ENCODE results near the gene TMPRSS2.

The TMPRSS2 gene

DNA sequence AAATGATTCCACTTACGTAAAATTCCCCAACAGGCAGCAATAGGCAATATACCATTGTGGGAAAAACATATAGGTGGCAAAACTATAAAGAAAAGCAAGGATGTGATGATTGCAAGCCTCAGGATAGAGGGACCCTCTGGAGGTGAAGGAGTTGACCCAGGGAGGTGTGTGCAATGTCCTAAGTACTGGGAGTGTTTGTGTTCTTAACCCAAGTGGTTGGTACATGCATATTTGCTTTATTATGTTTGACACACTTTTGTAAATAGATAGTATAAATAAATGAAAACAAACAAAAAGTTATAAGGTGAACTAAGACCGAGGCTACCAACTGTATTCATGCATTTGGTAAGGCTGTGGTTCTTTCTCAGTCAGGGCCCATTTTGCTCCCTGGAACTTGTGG lies 74.4 kb downstream of the TMPRSS2 start:
- TF ChIP-seq ZFX (IDR thresholded peaks at IDR 0.05; ENCODE audit: borderline replicate concordance): no peak
- TF ChIP-seq, protein P1, sequence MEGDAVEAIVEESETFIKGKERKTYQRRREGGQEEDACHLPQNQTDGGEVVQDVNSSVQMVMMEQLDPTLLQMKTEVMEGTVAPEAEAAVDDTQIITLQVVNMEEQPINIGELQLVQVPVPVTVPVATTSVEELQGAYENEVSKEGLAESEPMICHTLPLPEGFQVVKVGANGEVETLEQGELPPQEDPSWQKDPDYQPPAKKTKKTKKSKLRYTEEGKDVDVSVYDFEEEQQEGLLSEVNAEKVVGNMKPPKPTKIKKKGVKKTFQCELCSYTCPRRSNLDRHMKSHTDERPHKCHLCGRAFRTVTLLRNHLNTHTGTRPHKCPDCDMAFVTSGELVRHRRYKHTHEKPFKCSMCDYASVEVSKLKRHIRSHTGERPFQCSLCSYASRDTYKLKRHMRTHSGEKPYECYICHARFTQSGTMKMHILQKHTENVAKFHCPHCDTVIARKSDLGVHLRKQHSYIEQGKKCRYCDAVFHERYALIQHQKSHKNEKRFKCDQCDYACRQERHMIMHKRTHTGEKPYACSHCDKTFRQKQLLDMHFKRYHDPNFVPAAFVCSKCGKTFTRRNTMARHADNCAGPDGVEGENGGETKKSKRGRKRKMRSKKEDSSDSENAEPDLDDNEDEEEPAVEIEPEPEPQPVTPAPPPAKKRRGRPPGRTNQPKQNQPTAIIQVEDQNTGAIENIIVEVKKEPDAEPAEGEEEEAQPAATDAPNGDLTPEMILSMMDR (IDR thresholded peaks at IDR 0.05): no peak

DNA sequence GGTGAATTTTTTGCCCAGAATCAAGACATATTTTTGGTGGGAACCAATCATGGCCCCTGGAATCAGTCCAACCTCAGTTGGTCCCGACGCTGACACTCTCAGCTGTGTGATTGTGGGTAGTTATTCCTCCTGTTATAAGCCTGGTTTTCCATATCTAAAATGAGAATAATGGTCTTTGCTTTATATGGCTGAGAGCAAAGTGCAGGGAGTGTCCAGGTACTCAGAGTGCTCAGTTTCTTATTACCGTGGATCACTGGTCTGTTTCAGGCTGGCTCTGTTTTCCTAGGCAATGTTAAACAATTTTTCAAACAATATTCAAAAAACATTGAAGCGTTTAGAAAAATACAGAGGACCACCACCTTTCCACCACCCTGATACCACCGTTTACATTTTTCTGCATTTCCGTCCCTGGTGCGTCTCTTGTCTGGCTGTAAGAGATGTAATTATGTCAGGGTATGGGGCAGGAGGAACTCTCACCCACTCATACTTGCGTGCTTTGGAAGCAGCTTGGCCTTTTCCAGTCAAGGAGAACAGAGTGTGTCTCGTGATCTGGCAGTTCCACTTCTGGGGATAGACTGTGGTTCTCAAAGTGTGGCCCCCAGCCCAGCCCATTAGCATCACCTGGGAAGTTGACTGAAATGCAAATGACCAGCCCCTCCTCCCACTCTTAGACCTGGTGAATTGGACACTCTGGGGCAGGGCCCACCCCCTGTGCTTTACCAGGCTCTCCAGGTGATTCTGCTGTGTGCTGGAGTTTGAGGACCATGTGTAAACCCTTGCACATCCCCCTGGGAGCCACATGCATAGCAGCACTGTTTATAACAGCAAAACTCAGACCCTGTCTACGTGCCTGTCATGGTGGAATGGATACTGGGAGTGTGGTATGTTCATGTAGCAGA lies 75.1 kb downstream of the TMPRSS2 start:
- H3K27ac ChIP-seq: no peak overlapping the region
- TF ChIP-seq ZFX (IDR thresholded peaks at IDR 0.05; ENCODE audit: borderline replicate concordance): no peak
- TF ChIP-seq, protein P1 (IDR thresholded peaks at IDR 0.05): no peak

More for the DNA sequence above, 74.4 kb downstream of the TMPRSS2 start:
- no peak overlapping the region for H3K27ac ChIP-seq

DNA sequence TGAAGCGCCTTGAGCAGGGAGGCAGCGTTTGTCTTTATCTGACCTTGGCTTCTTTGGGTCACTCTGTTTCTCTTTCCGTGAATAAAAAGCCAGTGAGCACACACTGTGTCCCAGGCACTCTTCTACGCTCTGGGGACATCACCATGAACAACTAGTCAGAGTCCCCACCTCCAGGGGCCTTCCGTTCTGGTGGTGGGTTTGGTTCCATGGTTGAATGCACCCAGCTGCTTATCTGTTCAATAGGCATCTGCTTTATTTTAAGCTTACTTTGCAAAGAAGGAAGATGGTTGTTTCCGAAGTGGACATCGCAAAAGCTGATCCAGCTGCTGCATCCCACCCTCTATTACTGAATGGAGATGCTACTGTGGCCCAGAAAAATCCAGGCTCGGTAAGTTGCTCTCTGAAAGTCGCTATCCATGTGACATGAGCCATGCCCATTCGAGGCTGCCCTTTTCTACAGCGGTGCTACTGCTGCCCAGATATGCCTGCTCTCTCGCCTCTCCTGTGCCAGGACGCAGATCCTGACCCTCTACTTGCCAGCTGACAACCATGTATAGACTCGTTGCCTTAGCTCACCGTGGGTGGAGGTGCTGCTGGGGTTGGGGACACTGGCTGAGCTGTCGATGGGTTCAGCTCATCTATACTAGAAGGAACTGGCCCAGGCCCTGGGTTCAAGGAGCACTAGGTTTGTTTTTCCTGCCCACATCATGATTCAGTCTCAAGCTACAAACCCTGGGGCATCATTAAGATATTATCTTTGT lies 76.0 kb downstream of the TMPRSS2 start:
- H3K27ac ChIP-seq: no peak overlapping the region
- no peak for TF ChIP-seq ZFX (IDR thresholded peaks at IDR 0.05; ENCODE audit: borderline replicate concordance)
- TF ChIP-seq, protein P1 (IDR thresholded peaks at IDR 0.05): no peak

DNA sequence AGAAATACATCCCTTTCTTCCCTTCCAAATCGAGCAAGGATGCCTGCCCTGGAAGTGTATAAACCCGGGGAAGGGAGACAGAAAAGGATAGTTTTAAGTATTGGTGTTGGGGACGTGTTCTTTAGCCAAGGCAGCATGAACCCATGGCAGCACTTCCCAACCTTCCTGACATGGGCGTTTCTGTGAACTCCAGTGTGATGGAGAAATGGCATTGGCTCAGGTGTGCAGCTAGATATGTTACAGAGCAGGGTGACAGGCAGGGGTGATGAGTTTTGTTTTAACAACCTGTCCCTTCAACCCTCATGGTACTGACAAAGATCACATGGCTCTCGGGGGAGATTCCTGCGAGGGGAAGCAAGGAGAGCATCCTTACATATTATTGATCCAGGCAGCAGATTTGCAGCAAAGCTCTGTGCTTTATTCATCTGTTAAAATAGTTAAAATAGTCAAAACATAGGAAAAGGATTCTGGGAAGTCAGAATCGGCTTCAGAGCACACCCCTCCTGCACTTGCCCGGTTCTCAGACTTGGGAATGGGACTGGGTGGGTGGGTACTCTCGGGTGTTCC lies 78.0 kb downstream of the TMPRSS2 start:
- TF ChIP-seq, protein P1 (IDR thresholded peaks at IDR 0.05): no peak
- TF ChIP-seq ZFX (IDR thresholded peaks at IDR 0.05; ENCODE audit: borderline replicate concordance): no peak
- H3K27ac ChIP-seq: no peak overlapping the region

DNA sequence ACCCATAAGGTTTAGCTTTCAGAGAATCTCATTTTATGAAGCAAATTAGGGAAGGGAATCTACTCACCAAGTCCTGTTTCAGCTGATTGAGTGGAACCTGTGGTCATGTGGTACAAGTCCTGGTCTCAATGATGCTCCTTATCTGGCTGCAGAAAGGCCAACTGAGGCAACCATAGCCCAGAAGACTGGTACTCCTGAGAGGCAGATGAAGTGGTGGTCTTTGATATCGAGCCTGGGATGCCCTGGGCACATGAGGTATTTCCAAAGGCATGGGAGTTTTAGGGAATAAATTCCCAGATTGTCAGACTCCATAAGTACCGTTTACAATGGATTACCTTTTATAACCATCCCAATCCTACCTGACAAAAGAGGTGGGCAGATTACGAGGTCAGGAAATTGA lies 78.7 kb downstream of the TMPRSS2 start:
- TF ChIP-seq, protein P1 (IDR thresholded peaks at IDR 0.05): no peak
- TF ChIP-seq ZFX (IDR thresholded peaks at IDR 0.05; ENCODE audit: borderline replicate concordance): no peak
- H3K27ac ChIP-seq: no peak overlapping the region

DNA sequence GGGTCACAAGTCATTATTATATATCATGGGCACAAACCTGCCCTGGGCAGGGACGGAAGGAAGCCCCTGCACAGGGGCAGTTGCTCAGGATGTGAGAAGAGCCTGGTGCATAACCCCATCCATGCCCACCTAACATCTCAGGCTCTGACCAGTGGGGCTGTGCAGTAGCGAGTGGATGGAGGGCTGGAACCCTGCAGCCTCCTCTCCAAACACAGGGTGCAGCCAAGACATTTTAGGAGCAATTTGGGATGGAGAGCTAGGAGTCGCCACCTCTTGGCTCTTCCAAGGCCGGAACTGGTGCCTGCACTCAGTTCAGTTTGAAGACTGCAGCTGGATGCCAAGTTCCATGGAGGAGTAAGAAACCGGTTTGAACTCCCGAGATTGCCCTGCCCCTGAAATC lies 79.1 kb downstream of the TMPRSS2 start:
- H3K27ac ChIP-seq: no peak overlapping the region
- TF ChIP-seq, protein P1 (IDR thresholded peaks at IDR 0.05): no peak
- no peak for TF ChIP-seq ZFX (IDR thresholded peaks at IDR 0.05; ENCODE audit: borderline replicate concordance)
